HL-60 (cell line): ENCODE measurements around the gene YIF1A.
"Not testable (repeated sequence)": the region's sequence is repeated elsewhere in the genome, so short reads cannot be mapped to it uniquely, and the experiment has no call there.

Source experiments
- DNase-seq, 2 experiments: peaks; one replicate each; pipeline ENCODE4 v3.0.0-alpha.2; 2010 to 2020; ENCODE audit warnings: low read depth in 1 of 2, low spot score in 1 of 2
- H3K27ac ChIP-seq: fragments of 250-450 bp; sonication (Bioruptor Pico); replicated peaks from 2 replicates; pipeline ENCODE4 v1.5.1; 2020; ENCODE audit warnings: mild to moderate bottlenecking, moderate library complexity
- H3K27me3 ChIP-seq: fragments of 250-450 bp; sonication (Bioruptor Pico); 2 replicates; pipeline ENCODE4 v1.5.1; 2021; ENCODE audit warnings: mild to moderate bottlenecking, moderate library complexity; ENCODE audit not compliant: insufficient read depth, poor library complexity, severe bottlenecking
- H3K4me3 ChIP-seq: replicated peaks from 2 replicates; pipeline ENCODE4 v1.5.1; 2011; ENCODE audit warnings: mild to moderate bottlenecking, control low read depth, low read length; ENCODE audit not compliant: insufficient read depth
- GABPA ChIP-seq: IDR thresholded peaks from 2 replicates; pipeline ENCODE4 v1.6.1; 2012; ENCODE audit warnings: low read depth
- POLR2AphosphoS5 ChIP-seq: IDR thresholded peaks from 2 replicates; pipeline ENCODE4 v1.6.1; 2012; ENCODE audit warnings: low read depth
- SPI1 ChIP-seq: IDR thresholded peaks from 2 replicates; pipeline ENCODE4 v1.6.1; 2012; ENCODE audit warnings: low read depth, mild to moderate bottlenecking, borderline replicate concordance
- TF ChIP-seq, protein P1 (sequence below): IDR thresholded peaks from 2 replicates; pipeline ENCODE4 v1.6.1; 2012; ENCODE audit warnings: low read depth; ENCODE audit not compliant: insufficient replicate concordance
- TF ChIP-seq, protein P2 (sequence below): IDR thresholded peaks from one replicate; pipeline ENCODE4 v1.5.1; 2011; ENCODE audit warnings: low read length, control low read depth, inconsistent platforms; ENCODE audit not compliant: insufficient read depth

YIF1A gene

DNA sequence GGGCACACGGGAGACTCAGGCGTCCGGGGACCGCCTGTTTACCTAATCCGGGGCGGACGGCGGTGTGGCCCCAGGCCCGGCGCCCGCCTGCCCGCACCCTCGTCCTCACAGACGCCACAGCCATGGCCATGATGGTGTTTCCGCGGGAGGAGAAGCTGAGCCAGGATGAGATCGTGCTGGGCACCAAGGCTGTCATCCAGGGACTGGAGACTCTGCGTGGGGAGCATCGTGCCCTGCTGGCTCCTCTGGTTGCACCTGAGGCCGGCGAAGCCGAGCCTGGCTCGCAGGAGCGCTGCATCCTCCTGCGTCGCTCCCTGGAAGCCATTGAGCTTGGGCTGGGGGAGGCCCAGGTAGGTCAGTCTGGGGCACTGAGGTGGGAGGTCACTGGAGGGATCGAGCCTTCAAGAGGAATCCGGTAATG is 30.5 kb downstream of the YIF1A start:
- no peak overlapping the region for H3K27ac ChIP-seq
- DNase-seq: no peak
- H3K27me3 ChIP-seq: peaks cover 6% of the 10 kb centered on the region

DNA sequence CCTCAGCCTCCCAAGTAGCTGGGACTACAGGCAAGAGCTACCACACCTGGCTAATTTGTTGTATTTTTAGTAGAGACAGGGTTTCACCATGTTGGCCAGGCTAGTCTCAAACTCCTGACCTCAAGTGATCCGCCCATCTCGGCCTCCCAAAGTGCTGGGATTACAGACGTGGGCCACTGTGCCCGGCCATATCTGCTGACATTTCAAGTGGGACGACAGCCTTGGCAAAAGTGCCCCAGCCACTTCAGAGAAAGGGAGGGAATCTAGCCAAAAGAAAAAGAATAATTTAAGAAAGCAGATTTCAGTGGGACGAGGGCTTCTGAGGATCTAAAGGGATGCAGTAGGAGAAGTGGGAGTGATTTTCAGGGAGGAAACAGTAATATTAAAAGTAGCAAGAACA is 35.9 kb downstream of the YIF1A start:
- not testable (repeated sequence) for H3K4me3 ChIP-seq, DNase-seq, H3K27me3 ChIP-seq, H3K27ac ChIP-seq

More for the DNA sequence above, 30.5 kb downstream of the YIF1A start:
- TF ChIP-seq GABPA: no peak
- TF ChIP-seq, protein P1, sequence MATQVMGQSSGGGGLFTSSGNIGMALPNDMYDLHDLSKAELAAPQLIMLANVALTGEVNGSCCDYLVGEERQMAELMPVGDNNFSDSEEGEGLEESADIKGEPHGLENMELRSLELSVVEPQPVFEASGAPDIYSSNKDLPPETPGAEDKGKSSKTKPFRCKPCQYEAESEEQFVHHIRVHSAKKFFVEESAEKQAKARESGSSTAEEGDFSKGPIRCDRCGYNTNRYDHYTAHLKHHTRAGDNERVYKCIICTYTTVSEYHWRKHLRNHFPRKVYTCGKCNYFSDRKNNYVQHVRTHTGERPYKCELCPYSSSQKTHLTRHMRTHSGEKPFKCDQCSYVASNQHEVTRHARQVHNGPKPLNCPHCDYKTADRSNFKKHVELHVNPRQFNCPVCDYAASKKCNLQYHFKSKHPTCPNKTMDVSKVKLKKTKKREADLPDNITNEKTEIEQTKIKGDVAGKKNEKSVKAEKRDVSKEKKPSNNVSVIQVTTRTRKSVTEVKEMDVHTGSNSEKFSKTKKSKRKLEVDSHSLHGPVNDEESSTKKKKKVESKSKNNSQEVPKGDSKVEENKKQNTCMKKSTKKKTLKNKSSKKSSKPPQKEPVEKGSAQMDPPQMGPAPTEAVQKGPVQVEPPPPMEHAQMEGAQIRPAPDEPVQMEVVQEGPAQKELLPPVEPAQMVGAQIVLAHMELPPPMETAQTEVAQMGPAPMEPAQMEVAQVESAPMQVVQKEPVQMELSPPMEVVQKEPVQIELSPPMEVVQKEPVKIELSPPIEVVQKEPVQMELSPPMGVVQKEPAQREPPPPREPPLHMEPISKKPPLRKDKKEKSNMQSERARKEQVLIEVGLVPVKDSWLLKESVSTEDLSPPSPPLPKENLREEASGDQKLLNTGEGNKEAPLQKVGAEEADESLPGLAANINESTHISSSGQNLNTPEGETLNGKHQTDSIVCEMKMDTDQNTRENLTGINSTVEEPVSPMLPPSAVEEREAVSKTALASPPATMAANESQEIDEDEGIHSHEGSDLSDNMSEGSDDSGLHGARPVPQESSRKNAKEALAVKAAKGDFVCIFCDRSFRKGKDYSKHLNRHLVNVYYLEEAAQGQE: no peak
- TF ChIP-seq, protein P2, sequence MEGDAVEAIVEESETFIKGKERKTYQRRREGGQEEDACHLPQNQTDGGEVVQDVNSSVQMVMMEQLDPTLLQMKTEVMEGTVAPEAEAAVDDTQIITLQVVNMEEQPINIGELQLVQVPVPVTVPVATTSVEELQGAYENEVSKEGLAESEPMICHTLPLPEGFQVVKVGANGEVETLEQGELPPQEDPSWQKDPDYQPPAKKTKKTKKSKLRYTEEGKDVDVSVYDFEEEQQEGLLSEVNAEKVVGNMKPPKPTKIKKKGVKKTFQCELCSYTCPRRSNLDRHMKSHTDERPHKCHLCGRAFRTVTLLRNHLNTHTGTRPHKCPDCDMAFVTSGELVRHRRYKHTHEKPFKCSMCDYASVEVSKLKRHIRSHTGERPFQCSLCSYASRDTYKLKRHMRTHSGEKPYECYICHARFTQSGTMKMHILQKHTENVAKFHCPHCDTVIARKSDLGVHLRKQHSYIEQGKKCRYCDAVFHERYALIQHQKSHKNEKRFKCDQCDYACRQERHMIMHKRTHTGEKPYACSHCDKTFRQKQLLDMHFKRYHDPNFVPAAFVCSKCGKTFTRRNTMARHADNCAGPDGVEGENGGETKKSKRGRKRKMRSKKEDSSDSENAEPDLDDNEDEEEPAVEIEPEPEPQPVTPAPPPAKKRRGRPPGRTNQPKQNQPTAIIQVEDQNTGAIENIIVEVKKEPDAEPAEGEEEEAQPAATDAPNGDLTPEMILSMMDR: no peak
- TF ChIP-seq POLR2AphosphoS5: no peak
- TF ChIP-seq SPI1: no peak
- H3K4me3 ChIP-seq: peak overlapping the region; percentile 93

DNA sequence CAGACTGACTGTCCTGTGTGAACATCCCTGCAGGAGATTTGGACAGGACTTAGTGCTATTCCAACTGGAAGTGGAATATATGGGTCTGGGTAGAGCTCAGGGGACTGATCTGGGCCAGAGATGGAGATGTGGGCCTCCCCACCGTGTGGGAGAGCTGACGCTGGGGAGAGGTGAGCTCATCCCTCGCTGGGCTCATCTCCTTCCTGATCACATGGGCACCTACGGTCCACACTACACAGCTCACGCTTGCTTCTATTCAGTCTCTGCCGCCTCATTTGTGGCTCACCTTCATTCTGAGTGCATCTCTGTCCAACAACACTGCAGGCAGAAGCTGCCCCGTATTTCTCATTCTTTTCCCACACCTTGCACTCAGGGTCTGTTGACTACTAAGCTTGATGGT is 37.1 kb downstream of the YIF1A start:
- no peak overlapping the region for H3K4me3 ChIP-seq
- TF ChIP-seq, protein P2: no peak
- TF ChIP-seq, protein P1: no peak
- TF ChIP-seq POLR2AphosphoS5: no peak
- no peak for TF ChIP-seq GABPA
- no peak for TF ChIP-seq SPI1
- peaks cover 1% of the 10 kb centered on the region for H3K27me3 ChIP-seq
- DNase-seq: no peak
- no peak overlapping the region for H3K27ac ChIP-seq

DNA sequence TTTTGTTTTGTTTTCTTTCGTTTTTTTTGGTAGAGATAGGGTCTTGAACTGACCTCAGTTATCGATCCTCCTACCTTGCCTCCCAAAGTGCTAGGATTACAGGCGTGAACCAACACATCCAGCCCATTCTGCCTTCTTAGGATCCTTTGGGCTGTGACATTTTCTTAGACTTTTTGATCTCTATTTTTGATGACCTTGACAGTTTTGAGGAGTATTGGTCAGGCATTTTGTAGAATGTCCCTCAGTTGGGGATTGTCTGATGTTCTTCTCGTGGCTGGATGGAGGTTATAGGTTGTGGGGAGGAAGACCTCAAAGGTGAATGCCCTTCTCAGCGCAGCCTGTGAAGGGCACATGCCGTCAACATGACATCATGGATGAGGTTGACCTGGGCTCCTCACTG is 40.0 kb downstream of the YIF1A start:
- no peaks in the 10 kb centered on the region for H3K27me3 ChIP-seq
- no peak for DNase-seq
- H3K4me3 ChIP-seq: no peak overlapping the region
- H3K27ac ChIP-seq: no peak overlapping the region
- TF ChIP-seq, protein P2: no peak
